Measurements from ENCODE around the gene GFI1.

Gene GFI1

GRCh38 chr1:92488416-92488815 lies 1.7 kb upstream of the GFI1 start:
- DNase-seq (ENCODE audit: low read depth in 3 of 3) = no peak

DNA sequence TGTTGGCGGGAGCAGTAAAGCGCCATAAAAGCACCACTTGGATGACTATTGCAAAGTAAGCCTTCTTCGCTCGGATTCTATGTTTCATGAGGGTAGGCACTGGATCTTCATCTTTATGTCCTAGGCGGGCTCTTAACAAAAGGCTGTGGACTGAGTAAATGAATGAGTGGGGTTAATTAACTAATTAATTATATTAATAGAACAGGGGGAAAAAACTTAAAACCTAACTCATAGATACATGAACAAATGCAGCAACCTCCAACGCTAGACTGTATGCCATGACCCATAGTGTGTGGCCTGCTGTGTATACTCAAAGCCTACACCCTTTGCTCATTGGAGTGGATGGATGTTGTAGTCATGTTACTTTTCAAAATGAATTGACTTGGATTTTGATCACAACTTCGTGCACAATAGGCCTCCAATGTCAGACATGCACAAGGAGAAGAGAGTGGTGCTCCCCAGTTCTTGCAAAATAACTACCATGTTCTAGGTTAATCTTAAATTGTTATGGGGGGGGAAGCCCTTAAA lies 417 bp upstream of the GFI1 start:
- DNase-seq (ENCODE audit: low read depth in 3 of 3) = no peak

- DNase-seq (ENCODE audit: low read depth in 3 of 3) = peak; percentile 82 to 85 (median 84)
These were observed 1.1 kb downstream of the GFI1 start for GRCh38 chr1:92485381-92486250.

GRCh38 chr1:92484472-92485380 lies 2.0 kb downstream of the GFI1 start:
- DNase-seq (ENCODE audit: low read depth in 3 of 3) = peak; percentile 60 to 61 (median 61)

DNA sequence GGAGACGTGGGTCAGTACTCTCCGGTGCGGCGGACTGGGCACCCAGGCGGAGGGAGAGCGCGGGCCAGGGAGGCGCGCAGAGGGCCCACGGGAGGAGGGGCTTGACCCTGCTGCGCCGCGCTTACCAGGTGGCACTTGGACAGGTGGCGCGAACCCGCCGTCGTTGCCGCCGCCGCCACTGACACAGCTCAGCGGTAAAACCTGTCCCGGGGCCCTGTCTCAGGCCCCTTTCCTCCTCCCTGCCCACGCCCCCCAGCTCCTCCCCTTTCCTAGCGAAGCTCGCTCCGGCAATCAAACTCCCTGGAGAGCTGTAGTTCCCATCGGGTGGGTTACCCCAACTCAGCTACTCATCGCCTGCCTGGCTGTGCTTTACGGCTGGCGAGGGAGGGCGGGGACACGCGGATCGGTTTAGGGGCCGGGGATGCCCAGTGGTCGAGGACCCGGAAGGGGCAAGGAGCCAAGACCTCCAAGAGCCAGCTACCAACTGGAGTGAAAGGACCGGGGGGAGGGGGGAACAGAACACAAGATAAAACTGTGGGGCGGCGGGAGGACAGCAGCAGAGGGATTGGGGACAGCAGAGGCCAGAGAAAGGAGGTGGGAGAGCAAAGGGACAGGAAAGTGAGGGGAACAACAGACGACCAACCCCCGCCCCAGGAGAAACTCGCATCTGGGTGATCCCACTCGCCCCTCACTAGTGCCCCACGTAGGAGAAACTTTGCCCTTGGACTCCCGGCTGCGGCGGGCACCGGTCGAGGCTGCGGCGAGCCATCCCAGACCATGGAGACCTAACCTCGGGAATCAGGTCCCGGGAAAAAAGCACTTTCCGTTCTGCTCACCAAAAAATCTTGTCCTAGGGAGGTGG lies 2.9 kb downstream of the GFI1 start:
- DNase-seq (ENCODE audit: low read depth in 3 of 3) = peak; percentile 47 to 69 (median 60)

GRCh38 chr1:92482665-92483609 lies 3.8 kb downstream of the GFI1 start:
- DNase-seq (ENCODE audit: low read depth in 3 of 3) = no peak

GRCh38 chr1:92481971-92482664 lies 4.6 kb downstream of the GFI1 start:
- DNase-seq (ENCODE audit: low read depth in 3 of 3) = no peak

DNA sequence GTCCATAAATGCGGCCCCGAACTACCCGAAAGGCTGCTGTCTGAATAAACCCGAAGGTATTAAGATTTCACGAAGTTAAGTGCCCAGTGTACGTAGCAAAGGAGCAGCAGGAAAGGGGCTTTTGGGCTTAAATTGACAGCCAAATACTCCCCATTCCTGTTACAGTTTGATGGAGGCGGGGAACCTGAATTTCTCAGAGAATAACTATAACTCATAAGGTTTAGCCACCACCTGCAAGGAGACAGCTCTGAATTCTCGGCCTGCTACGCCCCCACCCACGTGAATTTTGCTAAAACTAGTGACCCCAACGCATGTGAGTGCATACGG lies 5.2 kb downstream of the GFI1 start:
- no peak for DNase-seq (ENCODE audit: low read depth in 3 of 3)

- no peak for DNase-seq (ENCODE audit: low read depth in 3 of 3)
These were observed 5.7 kb downstream of the GFI1 start for GRCh38 chr1:92480813-92481598.

DNA sequence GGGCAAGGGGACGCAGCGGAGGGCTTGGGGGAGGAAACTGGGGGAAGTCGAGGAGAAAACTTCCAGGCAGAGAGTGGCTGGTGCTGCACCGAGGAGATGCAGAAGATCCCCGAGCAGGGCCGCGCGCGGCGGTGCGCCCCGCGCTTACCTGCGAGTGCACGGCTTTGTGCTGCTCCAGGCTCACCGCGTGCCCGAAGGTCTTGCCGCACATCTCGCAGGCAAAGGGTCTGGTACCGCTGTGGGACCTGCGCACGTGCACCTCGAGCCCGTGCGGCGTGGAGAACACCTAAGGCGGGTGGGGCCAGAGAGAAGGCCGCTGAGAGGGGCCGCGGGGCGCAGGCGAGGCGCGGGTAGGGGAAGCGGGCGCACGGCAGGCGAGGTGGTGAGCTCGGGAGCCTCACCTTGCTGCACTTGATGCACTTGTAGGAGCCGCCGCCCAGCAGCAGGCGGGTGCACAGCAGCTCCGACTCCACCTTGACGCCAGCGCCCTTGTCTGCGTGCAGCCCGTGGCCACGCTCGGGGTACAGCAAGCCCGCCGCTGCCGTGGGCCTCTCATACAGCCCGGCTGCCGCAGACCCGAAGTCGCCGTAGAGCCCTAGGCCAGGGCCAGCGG lies 6.4 kb downstream of the GFI1 start:
- DNase-seq (ENCODE audit: low read depth in 3 of 3) = no peak

GRCh38 chr1:92479587-92479986 lies 7.1 kb downstream of the GFI1 start:
- DNase-seq (ENCODE audit: low read depth in 3 of 3) = no peak

DNA sequence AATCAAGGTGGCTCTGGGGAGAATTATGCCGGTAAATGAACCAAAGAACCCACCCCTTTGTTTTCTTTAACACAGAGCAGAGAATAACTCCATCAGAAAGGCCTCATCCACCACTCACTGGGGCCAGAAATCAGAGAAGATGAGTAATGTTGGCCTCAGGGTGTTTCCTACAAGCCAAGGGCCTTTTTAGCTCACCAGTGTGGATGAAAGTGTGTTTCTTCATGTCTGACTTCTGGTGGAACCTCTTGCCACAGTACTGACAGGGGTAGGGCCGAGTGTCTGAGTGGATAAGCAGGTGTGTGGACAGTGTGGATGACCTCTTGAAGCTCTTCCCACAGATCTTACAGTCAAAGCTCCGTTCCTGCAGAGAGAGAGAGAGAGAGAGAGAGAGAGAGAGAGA lies 8.3 kb downstream of the GFI1 start:
- no peak for DNase-seq (ENCODE audit: low read depth in 3 of 3)

- peak in 2 of 3 experiments; percentile 19 to 27 for DNase-seq (ENCODE audit: low read depth in 3 of 3)
These were observed 10.6 kb downstream of the GFI1 start for GRCh38 chr1:92476071-92476631.

- no peak for DNase-seq (ENCODE audit: low read depth in 3 of 3)
These were observed 11.7 kb downstream of the GFI1 start for GRCh38 chr1:92475029-92475428.

- DNase-seq (ENCODE audit: low read depth in 3 of 3) = no peak
These were observed 12.8 kb downstream of the GFI1 start for GRCh38 chr1:92473781-92474495.

- DNase-seq (ENCODE audit: low read depth in 3 of 3) = no peak
These were observed 16.5 kb downstream of the GFI1 start for GRCh38 chr1:92470216-92470615.

- DNase-seq (ENCODE audit: low read depth in 3 of 3) = no peak
These were observed 19.9 kb downstream of the GFI1 start for GRCh38 chr1:92466683-92467352.
